DOHH2 (cell line): ENCODE measurements around the gene DIPK1A.

ENCODE experiments used
- H3F3A ChIP-seq: fragments of 200-600 bp; sonication (generic), shearing (Covaris generic); 2 replicates; pipeline ENCODE4 v1.6.0; 2016; ENCODE audit warnings: antibody characterized with exemption, mild to moderate bottlenecking; ENCODE audit not compliant: control insufficient read depth, insufficient read depth
- H3K27ac ChIP-seq: fragments of 200-600 bp; sonication (generic); 2 replicates; pipeline ENCODE4 v1.5.1; 2014; ENCODE audit warnings: low read depth, mild to moderate bottlenecking, low read length, moderate library complexity
- H3K27me3 ChIP-seq: fragments of 200-600 bp; sonication (generic); 2 replicates; pipeline ENCODE4 v1.6.1; 2014; ENCODE audit warnings: mild to moderate bottlenecking, low read length, mixed read lengths; ENCODE audit not compliant: control insufficient read depth
- H3K36me3 ChIP-seq: fragments of 200-600 bp; sonication (generic); 2 replicates; pipeline ENCODE4 v1.6.1; 2014; ENCODE audit warnings: mild to moderate bottlenecking, low read length, moderate library complexity, mixed read lengths; ENCODE audit not compliant: control insufficient read depth
- H3K4me1 ChIP-seq: fragments of 200-600 bp; sonication (generic); 2 replicates; pipeline ENCODE4 v1.6.1; 2014; ENCODE audit warnings: mild to moderate bottlenecking, low read length, mixed read lengths; ENCODE audit not compliant: control insufficient read depth
- H3K4me2 ChIP-seq: fragments of 200-600 bp; sonication (generic); 2 replicates; pipeline ENCODE4 v1.6.0; 2014; ENCODE audit warnings: mild to moderate bottlenecking, low read length, moderate library complexity
- H3K4me3 ChIP-seq: fragments of 200-600 bp; sonication (generic); 2 replicates; pipeline ENCODE4 v1.5.1; 2014; ENCODE audit warnings: mild to moderate bottlenecking, low read length, mixed read lengths
- H3K79me2 ChIP-seq: fragments of 200-600 bp; sonication (generic); 2 replicates; pipeline ENCODE4 v1.6.1; 2014; ENCODE audit warnings: mild to moderate bottlenecking, low read length, mixed read lengths; ENCODE audit not compliant: control insufficient read depth
- H3K9me2 ChIP-seq: fragments of 200-600 bp; sonication (generic); replicated peaks from 2 replicates; pipeline ENCODE4 v1.6.1; 2014; ENCODE audit warnings: mild to moderate bottlenecking, low read length, mixed read lengths; ENCODE audit not compliant: control insufficient read depth
- H3K9me3 ChIP-seq: fragments of 200-600 bp; sonication (generic); 2 replicates; pipeline ENCODE4 v1.6.1; 2014; ENCODE audit warnings: antibody characterized with exemption, low read length, mixed read lengths; ENCODE audit not compliant: control insufficient read depth, insufficient read depth
- H4K20me1 ChIP-seq: fragments of 200-600 bp; sonication (generic); 2 replicates; pipeline ENCODE4 v1.6.0; 2014; ENCODE audit warnings: low read depth, mild to moderate bottlenecking, antibody characterized with exemption, low read length, moderate library complexity; ENCODE audit not compliant: control insufficient read depth, insufficient read depth
- CTCF ChIP-seq: fragments of 200-600 bp; sonication (generic); IDR thresholded peaks from one replicate; pipeline ENCODE4 v1.5.1; 2014; ENCODE audit warnings: antibody characterized with exemption, mild to moderate bottlenecking, low read depth, low read length; ENCODE audit not compliant: poor library complexity, severe bottlenecking
- EZH2phosphoT487 ChIP-seq: fragments of 200-600 bp; sonication (generic); IDR thresholded peaks from 2 replicates; pipeline ENCODE4 v1.6.1; 2017; ENCODE audit warnings: borderline replicate concordance, mild to moderate bottlenecking, antibody characterized with exemption, low read length, moderate library complexity, mixed read lengths

The DIPK1A gene

GRCh38 chr1:92910081-92910480 lies 51.2 kb downstream of the DIPK1A start:
- Histone ChIP-seq H3K4me3 (no peak overlapping the region), H3K79me2 (peaks cover 62% of the 10 kb centered on the region), H3K9me3 (peaks cover 5% of the 10 kb centered on the region; the same call in 1 of the 2 replicates), H3K4me1 (peaks cover 23% of the 10 kb centered on the region), H3K27me3 (no peaks in the 10 kb centered on the region), H3F3A (no peaks in the 10 kb centered on the region), H3K27ac (no peak overlapping the region), H3K9me2 (no peaks in the 10 kb centered on the region), H4K20me1 (no peaks in the 10 kb centered on the region), H3K4me2 (no peak overlapping the region), H3K36me3 (peaks cover 26% of the 10 kb centered on the region; the same call in 1 of the 2 replicates)
- TF ChIP-seq CTCF: no peak
- no peak for TF ChIP-seq EZH2phosphoT487

DNA sequence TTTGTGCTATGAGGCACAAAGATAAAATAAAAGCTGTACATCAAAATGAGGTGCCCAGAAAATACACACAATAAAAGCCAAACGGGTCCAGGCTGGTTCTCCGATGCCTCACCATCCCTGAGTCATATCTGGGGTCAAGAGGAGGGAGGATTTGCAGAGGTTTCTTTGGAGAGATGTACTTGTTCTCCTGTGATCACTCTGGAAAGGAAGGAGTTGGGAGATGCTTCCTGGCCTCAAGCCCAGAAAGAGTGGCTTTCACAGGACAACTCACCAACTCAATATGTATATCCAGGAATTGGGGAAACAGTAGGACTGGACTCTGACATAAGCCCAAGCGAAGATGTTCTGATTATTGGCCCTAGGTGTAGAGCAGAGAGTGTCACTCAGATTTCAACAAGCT lies 51.9 kb downstream of the DIPK1A start:
- no peak overlapping the region for H3K27ac ChIP-seq
- peaks cover 19% of the 10 kb centered on the region for H3K4me1 ChIP-seq
- H3K79me2 ChIP-seq: peaks cover 58% of the 10 kb centered on the region
- no peak overlapping the region for H3K4me3 ChIP-seq
- peaks cover 26% of the 10 kb centered on the region; the same call in 1 of the 2 replicates for H3K36me3 ChIP-seq
- H4K20me1 ChIP-seq: no peaks in the 10 kb centered on the region
- no peak overlapping the region for H3K4me2 ChIP-seq
- no peaks in the 10 kb centered on the region for H3K9me2 ChIP-seq
- no peaks in the 10 kb centered on the region for H3F3A ChIP-seq
- no peaks in the 10 kb centered on the region for H3K27me3 ChIP-seq
- TF ChIP-seq EZH2phosphoT487 (no peak), CTCF (no peak)
- peaks cover 5% of the 10 kb centered on the region; the same call in 1 of the 2 replicates for H3K9me3 ChIP-seq

GRCh38 chr1:92907949-92908684 lies 53.1 kb downstream of the DIPK1A start:
- no peak overlapping the region for H3K27ac ChIP-seq
- no peak for TF ChIP-seq CTCF
- TF ChIP-seq EZH2phosphoT487: no peak
- no peaks in the 10 kb centered on the region for H4K20me1 ChIP-seq
- peaks cover 26% of the 10 kb centered on the region; the same call in 1 of the 2 replicates for H3K36me3 ChIP-seq
- peaks cover 5% of the 10 kb centered on the region; the same call in 1 of the 2 replicates for H3K9me3 ChIP-seq
- H3K27me3 ChIP-seq: no peaks in the 10 kb centered on the region
- peaks cover 7% of the 10 kb centered on the region for H3K4me1 ChIP-seq
- 0 out of 2 replicates have a peak, but pooled peaks cover 2% of the 10 kb centered on the region for H3F3A ChIP-seq
- no peaks in the 10 kb centered on the region for H3K9me2 ChIP-seq
- peaks cover 55% of the 10 kb centered on the region for H3K79me2 ChIP-seq
- no peak overlapping the region for H3K4me2 ChIP-seq
- no peak overlapping the region for H3K4me3 ChIP-seq
